ENCODE data around the gene GSE1.

The GSE1 gene

DNA sequence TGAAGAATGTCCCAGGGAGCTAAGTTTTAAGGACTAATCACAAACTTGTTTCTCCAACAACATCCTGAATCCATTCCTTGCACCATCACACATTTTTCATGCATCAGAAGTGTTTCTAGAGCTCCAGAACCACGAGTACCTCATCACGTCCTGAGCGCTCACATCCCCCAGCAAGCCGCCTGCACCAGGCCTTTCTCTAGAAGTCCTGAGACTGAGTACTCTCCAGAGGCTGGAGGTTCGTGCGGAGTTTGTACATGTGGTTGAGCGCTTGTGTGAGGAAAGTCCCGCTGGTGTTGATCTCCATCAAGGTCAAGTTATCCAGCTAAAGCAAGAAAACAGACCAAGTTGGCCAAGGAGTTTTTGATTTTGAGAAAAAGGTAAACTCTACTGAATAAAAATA is 64.9 kb downstream of the GSE1 start:
- H3K4me3 ChIP-seq (ENCODE audit: low read depth, low read length): no peak overlapping the region
- TF ChIP-seq CTCF (IDR thresholded peaks at IDR 0.05; ENCODE audit: insufficient read depth, low read depth, low read length, missing control alignments): no peak
- DNase-seq (ENCODE audit: low read depth): no peak

DNA sequence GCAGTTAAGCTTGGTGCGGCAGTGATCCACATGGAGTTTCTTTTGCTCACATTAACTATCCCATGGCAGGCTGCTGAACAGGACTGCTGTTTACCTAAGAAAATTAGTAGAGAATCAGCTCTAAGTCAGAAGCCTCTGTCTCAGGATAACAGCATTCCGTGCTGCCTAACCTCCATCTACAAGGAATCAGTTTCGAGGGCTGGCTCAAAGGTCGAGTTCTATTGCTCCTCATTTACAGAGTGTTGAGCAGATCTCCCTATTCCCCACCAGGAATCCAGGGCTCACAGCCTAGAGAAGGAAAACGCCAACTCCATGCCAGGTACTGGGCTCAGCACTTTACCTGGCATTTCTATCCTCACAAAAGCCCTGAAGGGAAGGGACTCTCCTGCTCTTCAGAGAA is 65.7 kb downstream of the GSE1 start:
- TF ChIP-seq CTCF (IDR thresholded peaks at IDR 0.05; ENCODE audit: insufficient read depth, low read depth, low read length, missing control alignments): no peak
- DNase-seq (ENCODE audit: low read depth): no peak
- no peak overlapping the region for H3K4me3 ChIP-seq (ENCODE audit: low read depth, low read length)

- no peak overlapping the region for H3K4me3 ChIP-seq (ENCODE audit: low read depth, low read length)
- no peak for DNase-seq (ENCODE audit: low read depth)
- TF ChIP-seq CTCF (IDR thresholded peaks at IDR 0.05; ENCODE audit: insufficient read depth, low read depth, low read length, missing control alignments): no peak
These were observed 66.7 kb downstream of the GSE1 start for GRCh38 chr16:85679870-85680269.

DNA sequence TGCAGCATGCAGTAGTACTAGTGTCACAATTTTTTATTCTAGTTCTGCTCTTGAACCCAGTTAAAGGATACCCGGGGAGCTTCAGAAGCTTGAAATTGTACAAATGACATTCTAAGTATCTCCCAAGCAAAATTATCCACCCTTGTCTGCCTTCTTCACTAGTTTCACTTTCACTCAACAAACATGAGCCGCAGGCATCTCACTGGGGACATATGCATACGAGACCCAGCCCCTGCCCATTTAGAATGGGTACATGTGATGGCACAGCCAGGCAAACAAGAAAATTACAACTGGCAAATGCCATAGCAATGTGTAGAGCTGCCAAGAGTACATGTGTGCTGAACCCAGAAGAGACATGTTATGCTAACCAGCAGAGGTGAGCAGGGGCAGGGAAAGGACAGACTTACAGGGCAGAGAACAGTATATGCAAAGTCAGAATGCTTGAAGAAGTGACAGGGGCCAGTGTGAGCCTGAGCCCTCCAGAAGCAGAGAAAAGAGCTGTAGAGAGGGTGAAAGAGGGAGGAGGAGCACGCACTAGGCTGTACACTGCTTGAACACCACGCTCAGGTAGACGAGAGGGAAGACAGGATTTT is 67.3 kb downstream of the GSE1 start:
- H3K4me3 ChIP-seq (ENCODE audit: low read depth, low read length): no peak overlapping the region
- no peak for TF ChIP-seq CTCF (IDR thresholded peaks at IDR 0.05; ENCODE audit: insufficient read depth, low read depth, low read length, missing control alignments)
- no peak for DNase-seq (ENCODE audit: low read depth)

GRCh38 chr16:85681255-85681654 is 68.1 kb downstream of the GSE1 start:
- H3K4me3 ChIP-seq (ENCODE audit: low read depth, low read length): no peak overlapping the region
- no peak for TF ChIP-seq CTCF (IDR thresholded peaks at IDR 0.05; ENCODE audit: insufficient read depth, low read depth, low read length, missing control alignments)
- DNase-seq (ENCODE audit: low read depth): no peak

- no peak overlapping the region for H3K4me3 ChIP-seq (ENCODE audit: low read depth, low read length)
- TF ChIP-seq CTCF (IDR thresholded peaks at IDR 0.05; ENCODE audit: insufficient read depth, low read depth, low read length, missing control alignments): no peak
- no peak for DNase-seq (ENCODE audit: low read depth)
These were observed 69.4 kb downstream of the GSE1 start for GRCh38 chr16:85682516-85682915.

- no peak for DNase-seq (ENCODE audit: low read depth)
- TF ChIP-seq CTCF (IDR thresholded peaks at IDR 0.05; ENCODE audit: insufficient read depth, low read depth, low read length, missing control alignments): no peak
These were observed 70.2 kb downstream of the GSE1 start for GRCh38 chr16:85683363-85683762.

More at GRCh38 chr16:85683363-85683762, 70.2 kb downstream of the GSE1 start:
- no peak overlapping the region for H3K4me3 ChIP-seq (ENCODE audit: low read depth, low read length)
